Epithelial cell of esophagus (primary cell): Measurements from ENCODE around the gene SLC9A1.
A peak's percentile ranks its signal among the peaks of the same experiment; 100 is the strongest.

Source experiments
- DNase-seq: peaks from one replicate; pipeline ENCODE4 v3.0.0; 2010; ENCODE audit warnings: low read depth
- H3K4me3 ChIP-seq: 2 replicates; pipeline ENCODE4 v1.5.1; 2011; ENCODE audit warnings: mild to moderate bottlenecking, low read length, control low read depth
- TF ChIP-seq, protein P1 (sequence below): IDR thresholded peaks from 2 replicates; pipeline ENCODE4 v1.5.1; 2011; ENCODE audit warnings: low read depth, mild to moderate bottlenecking, low read length, control low read depth, inconsistent platforms; ENCODE audit not compliant: insufficient read depth; ENCODE audit errors: missing control alignments

The SLC9A1 gene

DNA sequence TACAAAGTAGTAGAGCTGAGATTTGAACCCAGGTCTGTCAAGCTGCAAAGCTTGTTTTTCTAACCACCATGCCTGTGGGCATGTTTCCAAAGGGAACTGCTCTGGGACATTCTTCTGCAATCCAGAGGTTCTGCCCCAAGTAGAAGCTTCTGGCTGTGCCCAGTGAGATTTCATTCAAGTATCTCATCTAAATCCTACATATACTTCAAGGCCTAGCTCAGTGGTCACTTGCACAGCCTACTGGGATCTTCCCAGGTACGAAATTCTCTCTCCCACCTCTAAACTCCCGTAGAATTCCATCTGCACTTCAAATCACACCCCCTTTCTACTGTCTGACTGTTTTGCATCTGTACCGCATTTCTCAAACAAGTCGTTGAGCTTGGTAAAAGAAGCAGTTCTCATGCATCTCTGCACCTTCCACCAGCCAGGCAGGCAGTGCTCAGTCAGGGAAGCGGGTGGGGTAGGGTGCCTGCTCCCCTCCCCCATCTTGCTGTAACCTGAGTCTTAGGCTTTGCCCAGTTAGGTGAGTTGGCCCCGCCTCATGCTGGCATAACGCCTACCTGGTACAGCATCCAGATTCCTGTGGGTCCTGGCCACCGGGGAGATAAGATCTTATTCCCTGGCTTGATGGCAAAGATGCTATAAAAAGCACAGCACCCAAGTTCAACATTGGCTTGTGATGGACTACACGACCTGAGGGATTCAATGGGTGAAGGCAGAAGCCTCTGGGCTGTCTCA, 13.5 kb downstream of the SLC9A1 start:
- TF ChIP-seq, protein P1, sequence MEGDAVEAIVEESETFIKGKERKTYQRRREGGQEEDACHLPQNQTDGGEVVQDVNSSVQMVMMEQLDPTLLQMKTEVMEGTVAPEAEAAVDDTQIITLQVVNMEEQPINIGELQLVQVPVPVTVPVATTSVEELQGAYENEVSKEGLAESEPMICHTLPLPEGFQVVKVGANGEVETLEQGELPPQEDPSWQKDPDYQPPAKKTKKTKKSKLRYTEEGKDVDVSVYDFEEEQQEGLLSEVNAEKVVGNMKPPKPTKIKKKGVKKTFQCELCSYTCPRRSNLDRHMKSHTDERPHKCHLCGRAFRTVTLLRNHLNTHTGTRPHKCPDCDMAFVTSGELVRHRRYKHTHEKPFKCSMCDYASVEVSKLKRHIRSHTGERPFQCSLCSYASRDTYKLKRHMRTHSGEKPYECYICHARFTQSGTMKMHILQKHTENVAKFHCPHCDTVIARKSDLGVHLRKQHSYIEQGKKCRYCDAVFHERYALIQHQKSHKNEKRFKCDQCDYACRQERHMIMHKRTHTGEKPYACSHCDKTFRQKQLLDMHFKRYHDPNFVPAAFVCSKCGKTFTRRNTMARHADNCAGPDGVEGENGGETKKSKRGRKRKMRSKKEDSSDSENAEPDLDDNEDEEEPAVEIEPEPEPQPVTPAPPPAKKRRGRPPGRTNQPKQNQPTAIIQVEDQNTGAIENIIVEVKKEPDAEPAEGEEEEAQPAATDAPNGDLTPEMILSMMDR: no peak
- peak; percentile 67 for DNase-seq
- H3K4me3 ChIP-seq: no peak overlapping the region

DNA sequence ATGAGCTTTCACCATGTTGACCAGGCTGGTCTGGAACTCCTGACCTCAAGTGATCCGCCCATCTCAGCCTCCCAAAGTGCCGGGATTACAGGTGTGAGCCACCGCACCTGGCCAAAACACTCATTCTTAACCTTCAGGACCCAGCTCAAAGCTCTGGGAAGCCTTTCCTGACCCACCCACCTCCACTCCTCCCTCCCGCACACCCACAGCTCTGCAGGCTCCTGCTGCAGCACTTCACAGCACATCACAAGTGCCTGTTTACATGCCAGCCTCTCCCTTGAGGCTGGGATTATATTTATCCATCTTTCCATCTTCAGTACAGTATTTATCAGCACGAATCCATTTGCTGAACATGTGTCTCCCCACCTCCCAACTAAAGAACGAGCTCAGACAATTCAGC, 14.9 kb downstream of the SLC9A1 start:
- DNase-seq: no peak
- H3K4me3 ChIP-seq: no peak overlapping the region
- TF ChIP-seq, protein P1: no peak

DNA sequence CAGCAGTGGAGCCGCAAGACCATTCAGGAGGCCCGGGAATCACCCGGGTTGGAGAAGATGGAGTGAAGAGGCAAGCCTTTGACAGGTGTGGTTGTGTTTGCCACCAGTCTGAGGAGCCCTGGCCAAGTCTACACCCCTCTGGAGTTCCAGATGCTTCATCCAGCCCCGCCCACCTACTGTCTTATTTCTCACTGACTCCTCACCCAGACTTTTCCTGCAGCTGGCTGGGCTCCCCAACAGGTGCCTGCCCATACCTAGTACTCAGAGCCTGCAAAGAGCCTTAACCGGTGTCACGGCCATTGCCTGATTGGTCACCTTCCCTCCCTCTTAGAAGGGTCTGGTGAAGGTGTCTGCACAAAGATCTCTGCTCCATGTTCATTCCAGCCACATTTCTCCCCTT, 16.0 kb downstream of the SLC9A1 start:
- H3K4me3 ChIP-seq: no peak overlapping the region
- peak; percentile 54 for DNase-seq
- TF ChIP-seq, protein P1: no peak

DNA sequence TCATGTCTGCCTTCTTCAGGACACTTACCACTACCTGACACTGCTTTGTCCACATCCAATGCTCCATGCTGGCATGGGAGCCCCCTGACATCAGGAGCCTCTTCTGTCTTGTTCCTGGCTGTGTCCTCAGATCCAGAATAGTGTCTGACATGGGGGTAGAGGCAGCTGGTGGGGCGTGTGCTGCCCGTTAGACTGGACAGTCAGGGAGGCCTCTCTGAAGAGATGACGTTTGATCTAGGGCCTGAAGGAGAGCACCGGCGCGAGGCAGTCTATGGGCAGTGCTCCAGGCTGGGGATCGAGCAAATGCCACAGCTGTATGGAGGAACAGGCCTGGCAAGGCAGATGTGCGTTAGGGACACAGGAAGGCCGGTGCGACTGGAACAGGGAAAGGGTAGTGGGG, 16.6 kb downstream of the SLC9A1 start:
- DNase-seq: no peak
- H3K4me3 ChIP-seq: no peak overlapping the region
- TF ChIP-seq, protein P1: no peak

DNA sequence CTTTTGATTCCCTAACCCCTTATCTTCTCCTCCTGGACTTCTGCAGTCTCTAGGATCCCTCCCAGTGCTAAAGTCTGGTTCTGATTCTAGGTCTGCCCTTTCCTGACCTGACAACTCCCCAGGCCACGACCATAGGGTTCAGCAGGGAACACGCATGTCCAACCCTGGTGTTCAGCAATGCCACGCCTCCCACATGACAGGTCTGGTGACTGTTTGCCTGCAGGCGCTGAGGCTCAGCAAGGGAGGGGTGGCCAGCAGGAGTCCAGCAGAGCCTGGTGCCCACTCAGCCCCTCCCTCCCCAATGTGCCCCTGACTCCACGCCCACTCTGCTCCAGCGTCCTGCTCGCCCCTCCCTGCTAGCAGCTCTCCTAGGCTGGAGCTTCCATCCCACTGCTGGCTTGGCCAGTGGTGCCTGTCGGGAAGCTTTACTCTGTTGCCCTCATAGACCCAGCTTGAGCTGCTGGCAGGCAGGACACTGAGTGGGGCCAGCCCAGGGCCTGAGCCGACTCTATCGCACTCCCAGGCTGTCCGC, 17.3 kb downstream of the SLC9A1 start:
- DNase-seq: peak; percentile 69
- TF ChIP-seq, protein P1: no peak
- no peak overlapping the region for H3K4me3 ChIP-seq

DNA sequence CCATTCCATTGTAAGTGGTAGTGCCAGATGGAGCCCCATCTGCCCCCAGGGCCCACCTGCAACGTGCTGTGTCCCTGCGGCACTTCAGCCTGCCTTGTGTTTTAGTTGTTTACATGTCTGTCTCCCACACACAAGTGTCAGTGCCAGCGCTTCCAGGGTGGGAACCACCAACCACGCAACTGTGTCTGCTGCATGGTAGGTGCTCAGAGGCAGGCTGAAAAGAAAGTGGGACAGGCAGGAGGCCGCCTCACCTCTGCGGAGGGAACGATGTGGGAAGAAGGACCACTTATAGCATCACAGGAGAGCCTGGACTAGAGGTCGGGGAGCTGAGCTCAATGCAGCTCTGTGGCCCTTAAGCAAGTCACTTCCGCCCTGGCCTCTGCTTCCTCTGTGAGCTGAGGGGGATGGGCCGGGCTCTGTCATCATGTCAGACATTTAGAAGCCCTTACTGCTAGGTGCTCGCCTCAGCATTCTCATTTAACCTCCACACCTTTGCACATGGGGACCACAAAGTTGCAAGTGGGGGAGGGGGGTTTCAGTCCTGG, 17.9 kb downstream of the SLC9A1 start:
- DNase-seq: no peak
- TF ChIP-seq, protein P1: no peak
- no peak overlapping the region for H3K4me3 ChIP-seq

DNA sequence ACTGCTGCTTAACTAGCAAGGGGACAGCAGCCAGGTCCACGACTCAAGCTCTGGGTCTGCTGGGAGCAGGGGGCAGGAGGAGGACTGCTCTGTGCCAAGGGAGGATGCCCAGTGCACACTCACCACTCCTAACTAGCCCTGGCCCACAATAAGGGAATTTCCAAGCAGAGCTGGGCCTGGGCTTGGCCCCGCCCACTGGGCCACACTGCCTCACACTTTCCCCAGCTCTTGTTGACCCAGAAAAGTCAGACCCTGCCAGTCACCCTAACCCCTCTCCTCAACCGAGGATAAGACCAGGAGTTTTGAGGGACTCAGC, 18.7 kb downstream of the SLC9A1 start:
- no peak for DNase-seq
- TF ChIP-seq, protein P1: no peak
- H3K4me3 ChIP-seq: no peak overlapping the region
